ENCODE measurements around the gene KCNIP1. TPM values are rescaled to one million over a fixed set of nuclear protein-coding genes. Genes with fewer than 3 reads are reported as not detected.

Gene KCNIP1
- total RNA-seq, 1 experiment from 2014 or later, result not detected

DNA sequence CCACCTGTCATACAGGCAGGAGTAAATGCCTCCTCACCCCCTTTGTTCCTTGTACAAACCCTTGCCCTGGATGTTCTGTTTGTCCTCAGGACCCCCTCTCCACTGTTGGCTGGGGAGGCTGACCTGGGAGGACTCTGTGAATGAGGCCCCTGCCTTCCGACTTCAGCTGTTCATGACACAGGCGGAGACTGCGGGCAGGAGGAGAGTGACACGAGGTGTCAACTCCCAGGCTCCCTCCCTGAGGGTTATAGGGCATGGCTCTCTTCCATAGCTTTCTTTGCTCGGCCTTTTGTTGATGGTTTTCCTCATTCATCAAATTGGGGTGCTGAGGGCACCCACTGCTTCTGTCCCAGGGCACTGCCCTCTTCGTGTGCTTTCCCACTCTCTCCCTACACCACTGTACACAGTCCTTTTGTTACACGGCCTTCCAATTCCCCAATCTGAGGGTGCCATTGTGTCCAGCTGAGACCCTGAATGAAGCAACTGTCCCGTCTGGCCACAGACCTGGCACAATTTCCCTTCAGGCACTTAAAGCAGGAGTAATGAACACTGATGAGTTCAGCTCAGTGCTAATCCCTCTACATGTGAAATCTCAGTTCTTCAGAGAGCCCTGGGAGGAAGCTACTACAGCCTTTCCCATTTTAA is 33.8 kb downstream of the KCNIP1 start:
- no TSS peak for BruUV-seq (replicated peaks)
- DNase-seq (no peak), ATAC-seq (no peak)
- TF ChIP-seq, protein P1, sequence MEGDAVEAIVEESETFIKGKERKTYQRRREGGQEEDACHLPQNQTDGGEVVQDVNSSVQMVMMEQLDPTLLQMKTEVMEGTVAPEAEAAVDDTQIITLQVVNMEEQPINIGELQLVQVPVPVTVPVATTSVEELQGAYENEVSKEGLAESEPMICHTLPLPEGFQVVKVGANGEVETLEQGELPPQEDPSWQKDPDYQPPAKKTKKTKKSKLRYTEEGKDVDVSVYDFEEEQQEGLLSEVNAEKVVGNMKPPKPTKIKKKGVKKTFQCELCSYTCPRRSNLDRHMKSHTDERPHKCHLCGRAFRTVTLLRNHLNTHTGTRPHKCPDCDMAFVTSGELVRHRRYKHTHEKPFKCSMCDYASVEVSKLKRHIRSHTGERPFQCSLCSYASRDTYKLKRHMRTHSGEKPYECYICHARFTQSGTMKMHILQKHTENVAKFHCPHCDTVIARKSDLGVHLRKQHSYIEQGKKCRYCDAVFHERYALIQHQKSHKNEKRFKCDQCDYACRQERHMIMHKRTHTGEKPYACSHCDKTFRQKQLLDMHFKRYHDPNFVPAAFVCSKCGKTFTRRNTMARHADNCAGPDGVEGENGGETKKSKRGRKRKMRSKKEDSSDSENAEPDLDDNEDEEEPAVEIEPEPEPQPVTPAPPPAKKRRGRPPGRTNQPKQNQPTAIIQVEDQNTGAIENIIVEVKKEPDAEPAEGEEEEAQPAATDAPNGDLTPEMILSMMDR (conservative IDR thresholded peaks at IDR 0.05; ENCODE audit: low read depth, low read length), result no peak
- TF ChIP-seq EZH2phosphoT487 (IDR thresholded peaks at IDR 0.05; ENCODE audit: borderline replicate concordance, low read length), result no peak
- no peak for TF ChIP-seq EZH2 (IDR thresholded peaks at IDR 0.05; ENCODE audit: low read length, unreplicated experiment)
- H3K9me3 ChIP-seq (ENCODE audit: low read length), result no peaks in the 10 kb centered on the region
- no peaks in the 10 kb centered on the region for H3K9me2 ChIP-seq (replicated peaks; ENCODE audit: low read length)
- no peaks in the 10 kb centered on the region for H3K36me3 ChIP-seq (ENCODE audit: low read depth, low read length)
- intact Hi-C loops (cut with micrococcal nuclease), result no loop called here
- H3F3A ChIP-seq (ENCODE audit: low read length, unreplicated experiment), result no peaks in the 10 kb centered on the region
- H3K27me3 ChIP-seq (ENCODE audit: low read length), result no peaks in the 10 kb centered on the region
- H3K4me3 ChIP-seq (ENCODE audit: low read length), result no peak overlapping the region
- no peaks in the 10 kb centered on the region for H3K4me1 ChIP-seq (ENCODE audit: insufficient read depth, low read length)
- no peaks in the 10 kb centered on the region for H4K20me1 ChIP-seq (ENCODE audit: low read length)
- CTCF ChIA-PET, result no interaction called here
- H3K4me2 ChIP-seq (ENCODE audit: low read length), result no peak overlapping the region
- no peaks in the 10 kb centered on the region for H3K79me2 ChIP-seq (ENCODE audit: low read length)
- H3K27ac ChIP-seq (ENCODE audit: low read length), result no peak overlapping the region
- no peak overlapping the region for H3K9ac ChIP-seq (ENCODE audit: low read length)
- no peak overlapping the region for H2AFZ ChIP-seq (ENCODE audit: low read length)
- POLR2A ChIA-PET (ENCODE audit: unreplicated experiment), result no interaction called here

DNA sequence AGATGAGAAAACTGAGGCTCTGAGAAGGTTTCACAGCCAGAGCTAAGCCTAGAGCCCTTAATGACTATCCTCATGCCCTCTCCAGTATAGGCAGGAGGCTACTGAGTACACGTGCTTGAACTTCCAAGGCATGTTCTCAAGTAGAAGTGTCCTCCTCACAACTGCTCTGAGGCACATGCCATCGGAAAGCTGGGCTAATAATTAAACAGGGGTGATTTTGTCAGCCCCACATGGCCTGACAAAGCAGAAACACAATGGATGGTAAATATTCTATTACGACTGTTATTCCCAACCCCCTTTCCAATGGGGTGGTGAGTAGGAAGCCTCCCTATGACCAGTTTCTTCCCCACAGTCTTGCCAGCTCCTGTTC is 34.3 kb downstream of the KCNIP1 start:
- no TSS peak for BruUV-seq (replicated peaks)
- intact Hi-C loops (cut with micrococcal nuclease), result no loop called here
- H3K9me2 ChIP-seq (replicated peaks; ENCODE audit: low read length), result no peaks in the 10 kb centered on the region
- no peak overlapping the region for H3K9ac ChIP-seq (ENCODE audit: low read length)
- ATAC-seq (no peak), DNase-seq (no peak)
- ChIA-PET POLR2A (ENCODE audit: unreplicated experiment) (no interaction called here), CTCF (no interaction called here)
- no peaks in the 10 kb centered on the region for H3K27me3 ChIP-seq (ENCODE audit: low read length)
- H3F3A ChIP-seq (ENCODE audit: low read length, unreplicated experiment), result no peaks in the 10 kb centered on the region
- no peaks in the 10 kb centered on the region for H3K36me3 ChIP-seq (ENCODE audit: low read depth, low read length)
- no peak overlapping the region for H3K4me3 ChIP-seq (ENCODE audit: low read length)
- no peak overlapping the region for H3K27ac ChIP-seq (ENCODE audit: low read length)
- H4K20me1 ChIP-seq (ENCODE audit: low read length), result no peaks in the 10 kb centered on the region
- H3K4me2 ChIP-seq (ENCODE audit: low read length), result no peak overlapping the region
- TF ChIP-seq EZH2phosphoT487 (IDR thresholded peaks at IDR 0.05; ENCODE audit: borderline replicate concordance, low read length), result no peak
- TF ChIP-seq EZH2 (IDR thresholded peaks at IDR 0.05; ENCODE audit: low read length, unreplicated experiment), result no peak
- TF ChIP-seq, protein P1 (conservative IDR thresholded peaks at IDR 0.05; ENCODE audit: low read depth, low read length), result no peak
- H3K4me1 ChIP-seq (ENCODE audit: insufficient read depth, low read length), result no peaks in the 10 kb centered on the region
- no peaks in the 10 kb centered on the region for H3K79me2 ChIP-seq (ENCODE audit: low read length)
- no peak overlapping the region for H2AFZ ChIP-seq (ENCODE audit: low read length)
- no peaks in the 10 kb centered on the region for H3K9me3 ChIP-seq (ENCODE audit: low read length)

DNA sequence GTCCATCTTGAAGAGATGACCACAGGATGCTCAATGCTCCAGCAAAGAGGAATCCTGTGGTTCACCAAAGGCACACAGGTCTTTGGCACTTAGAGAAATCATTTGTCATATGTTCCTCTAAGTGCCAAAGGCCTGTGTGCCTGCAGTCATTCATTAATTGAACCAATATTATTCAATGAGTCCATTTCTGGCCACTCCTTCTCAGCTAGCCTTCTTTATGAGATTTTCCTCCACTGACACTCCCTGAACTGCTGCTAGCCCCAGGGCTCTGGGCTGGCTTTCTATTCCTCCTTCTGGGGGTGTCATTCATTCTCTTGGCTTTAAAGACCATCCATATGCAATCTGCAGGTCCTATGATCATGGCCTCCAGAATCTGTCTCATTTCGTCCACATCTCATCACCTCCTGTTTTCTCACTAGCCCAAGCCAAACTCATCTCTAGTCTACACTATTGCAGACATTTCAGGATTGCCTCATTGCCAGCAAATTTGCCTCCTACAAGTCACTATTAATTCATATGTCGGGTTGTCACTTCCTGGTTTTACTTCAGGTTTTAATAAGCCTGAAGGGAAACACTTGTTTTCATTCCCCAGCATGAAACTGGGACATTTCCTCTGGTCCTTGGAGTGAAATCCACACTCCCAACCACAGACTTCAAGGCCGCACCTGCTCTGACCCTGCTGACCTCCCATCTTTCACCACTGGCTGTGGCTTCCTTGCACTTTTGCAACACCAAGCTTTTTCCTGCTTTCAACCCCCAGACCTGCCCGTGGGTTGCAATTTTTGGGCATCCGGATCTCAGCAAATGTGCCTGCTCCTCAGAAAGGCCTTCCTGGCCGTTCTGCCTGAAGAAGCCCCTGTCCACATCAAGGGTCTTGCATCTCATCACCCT is 35.1 kb downstream of the KCNIP1 start:
- TF ChIP-seq, protein P1 (conservative IDR thresholded peaks at IDR 0.05; ENCODE audit: low read depth, low read length), result no peak
- no peak for TF ChIP-seq EZH2phosphoT487 (IDR thresholded peaks at IDR 0.05; ENCODE audit: borderline replicate concordance, low read length)
- TF ChIP-seq EZH2 (IDR thresholded peaks at IDR 0.05; ENCODE audit: low read length, unreplicated experiment), result no peak
- no peak overlapping the region for H2AFZ ChIP-seq (ENCODE audit: low read length)
- DNase-seq, result no peak
- no peaks in the 10 kb centered on the region for H3F3A ChIP-seq (ENCODE audit: low read length, unreplicated experiment)
- ChIA-PET POLR2A (ENCODE audit: unreplicated experiment) (no interaction called here), CTCF (no interaction called here)
- H3K4me1 ChIP-seq (ENCODE audit: insufficient read depth, low read length), result no peaks in the 10 kb centered on the region
- no peaks in the 10 kb centered on the region for H3K27me3 ChIP-seq (ENCODE audit: low read length)
- H3K9ac ChIP-seq (ENCODE audit: low read length), result no peak overlapping the region
- intact Hi-C loops (cut with micrococcal nuclease), result no loop called here
- no peak overlapping the region for H3K27ac ChIP-seq (ENCODE audit: low read length)
- no peak overlapping the region for H3K4me3 ChIP-seq (ENCODE audit: low read length)
- BruUV-seq (replicated peaks), result no TSS peak
- H3K36me3 ChIP-seq (ENCODE audit: low read depth, low read length), result no peaks in the 10 kb centered on the region
- H4K20me1 ChIP-seq (ENCODE audit: low read length), result no peaks in the 10 kb centered on the region
- no peak overlapping the region for H3K4me2 ChIP-seq (ENCODE audit: low read length)
- H3K79me2 ChIP-seq (ENCODE audit: low read length), result no peaks in the 10 kb centered on the region
- H3K9me3 ChIP-seq (ENCODE audit: low read length), result no peaks in the 10 kb centered on the region
- no peaks in the 10 kb centered on the region for H3K9me2 ChIP-seq (replicated peaks; ENCODE audit: low read length)
- ATAC-seq, result no peak

Measured in PC-3 (cell line).